Neural crest cell (in vitro differentiated cells): ENCODE data around the gene WBP4. TPM values are rescaled to one million over a fixed set of nuclear protein-coding genes. Genes with fewer than 3 reads are reported as not detected.
"Not testable (repeated sequence)": the region's sequence is repeated elsewhere in the genome, so short reads cannot be mapped to it uniquely, and the experiment has no call there.

ENCODE experiments used
- DNase-seq: peaks from one replicate; pipeline ENCODE4 v3.0.0; 2021; ENCODE audit warnings: low read depth, mixed read lengths, low spot score
- H3K27ac Mint-ChIP-seq: one replicate; pipeline ENCODE4 v1.8.0; 2021; ENCODE audit warnings: mild to moderate bottlenecking, mixed read lengths; ENCODE audit not compliant: unreplicated experiment
- H3K27me3 Mint-ChIP-seq: 2 replicates; pipeline ENCODE4 v1.8.0; 2021; ENCODE audit warnings: low read depth, mild to moderate bottlenecking, mixed read lengths
- H3K36me3 Mint-ChIP-seq: 2 replicates; pipeline ENCODE4 v1.8.0; 2021; ENCODE audit warnings: low read depth, mild to moderate bottlenecking, mixed read lengths
- H3K4me1 Mint-ChIP-seq: 2 replicates; pipeline ENCODE4 v1.8.0; 2021; ENCODE audit warnings: mixed read lengths
- H3K4me3 Mint-ChIP-seq: one replicate; pipeline ENCODE4 v1.8.0; 2021; ENCODE audit warnings: mild to moderate bottlenecking, mixed read lengths
- H3K9me3 Mint-ChIP-seq: 2 replicates; pipeline ENCODE4 v1.8.0; 2021; ENCODE audit warnings: mixed read lengths
- microRNA-seq: library from miRNA; unstranded; fragments of <30 nt; microRNA quantifications from one replicate; pipeline ENCODE4, GENCODE V29; 2020
- total RNA-seq: library from RNA; stranded (reverse); gene quantifications from 2 replicates; pipeline ENCODE4 v1.2.1, GENCODE V29; 2021
- TF ChIP-seq, protein P1 (sequence below): fragments of 200-600 bp; sonication (generic); conservative IDR thresholded peaks from 2 replicates; pipeline ENCODE4 v1.5.0; 2021; ENCODE audit warnings: antibody characterized with exemption, mild to moderate bottlenecking

The WBP4 gene
- total RNA-seq, 1 donor from 2014 or later, result 8.7 TPM

DNA sequence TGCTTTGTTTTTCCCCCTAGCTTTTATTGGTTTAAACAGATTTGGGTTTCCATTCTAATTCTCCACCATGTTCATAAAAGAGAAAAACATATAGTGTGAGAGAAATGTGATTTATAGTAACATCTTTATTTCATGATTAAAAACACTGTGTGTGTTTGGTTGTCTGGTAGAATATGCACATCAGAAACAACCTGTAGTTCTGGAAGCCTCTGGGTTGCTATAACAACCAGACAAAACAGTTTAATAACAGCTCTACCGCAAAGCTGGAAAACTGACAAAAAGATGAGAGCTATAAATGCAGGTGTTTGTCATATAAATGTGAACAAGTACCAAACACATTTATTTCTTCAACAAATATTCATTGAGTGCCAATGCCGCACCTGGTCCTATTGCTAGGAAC lies 61.5 kb downstream of the WBP4 start:
- no peak overlapping the region for H3K27ac Mint-ChIP-seq
- H3K36me3 Mint-ChIP-seq, result peaks cover 8% of the 10 kb centered on the region
- no peaks in the 10 kb centered on the region for H3K9me3 Mint-ChIP-seq
- no peaks in the 10 kb centered on the region for H3K27me3 Mint-ChIP-seq
- TF ChIP-seq, protein P1, sequence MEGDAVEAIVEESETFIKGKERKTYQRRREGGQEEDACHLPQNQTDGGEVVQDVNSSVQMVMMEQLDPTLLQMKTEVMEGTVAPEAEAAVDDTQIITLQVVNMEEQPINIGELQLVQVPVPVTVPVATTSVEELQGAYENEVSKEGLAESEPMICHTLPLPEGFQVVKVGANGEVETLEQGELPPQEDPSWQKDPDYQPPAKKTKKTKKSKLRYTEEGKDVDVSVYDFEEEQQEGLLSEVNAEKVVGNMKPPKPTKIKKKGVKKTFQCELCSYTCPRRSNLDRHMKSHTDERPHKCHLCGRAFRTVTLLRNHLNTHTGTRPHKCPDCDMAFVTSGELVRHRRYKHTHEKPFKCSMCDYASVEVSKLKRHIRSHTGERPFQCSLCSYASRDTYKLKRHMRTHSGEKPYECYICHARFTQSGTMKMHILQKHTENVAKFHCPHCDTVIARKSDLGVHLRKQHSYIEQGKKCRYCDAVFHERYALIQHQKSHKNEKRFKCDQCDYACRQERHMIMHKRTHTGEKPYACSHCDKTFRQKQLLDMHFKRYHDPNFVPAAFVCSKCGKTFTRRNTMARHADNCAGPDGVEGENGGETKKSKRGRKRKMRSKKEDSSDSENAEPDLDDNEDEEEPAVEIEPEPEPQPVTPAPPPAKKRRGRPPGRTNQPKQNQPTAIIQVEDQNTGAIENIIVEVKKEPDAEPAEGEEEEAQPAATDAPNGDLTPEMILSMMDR, result no peak
- no peak for DNase-seq
- no peak overlapping the region for H3K4me3 Mint-ChIP-seq
- H3K4me1 Mint-ChIP-seq, result peaks cover under 1% of the 10 kb centered on the region

DNA sequence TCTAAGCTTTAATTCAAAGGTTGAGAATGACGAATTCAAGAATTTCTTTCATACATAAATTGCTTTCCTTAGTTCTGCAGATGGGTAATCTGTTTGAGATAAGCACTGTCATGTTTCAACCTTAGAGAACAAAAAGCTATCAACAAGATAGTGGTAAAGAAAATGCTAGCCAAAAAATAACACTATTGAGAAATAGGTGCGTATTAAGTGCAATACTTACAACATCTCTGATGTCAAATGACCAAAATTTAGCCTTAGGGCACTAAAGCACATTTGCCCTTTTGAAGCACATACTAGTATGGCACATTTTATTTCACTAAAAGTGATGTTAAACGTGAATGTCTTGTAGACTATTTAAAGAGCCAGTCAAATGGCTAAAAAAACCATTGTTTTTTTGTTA lies 66.4 kb downstream of the WBP4 start:
- TF ChIP-seq, protein P1, result no peak
- Mint-ChIP-seq H3K27me3 (no peaks in the 10 kb centered on the region), H3K4me3 (no peak overlapping the region), H3K4me1 (peaks cover 34% of the 10 kb centered on the region), H3K27ac (no peak overlapping the region), H3K36me3 (peaks cover 21% of the 10 kb centered on the region), H3K9me3 (no peaks in the 10 kb centered on the region)
- DNase-seq, result no peak

DNA sequence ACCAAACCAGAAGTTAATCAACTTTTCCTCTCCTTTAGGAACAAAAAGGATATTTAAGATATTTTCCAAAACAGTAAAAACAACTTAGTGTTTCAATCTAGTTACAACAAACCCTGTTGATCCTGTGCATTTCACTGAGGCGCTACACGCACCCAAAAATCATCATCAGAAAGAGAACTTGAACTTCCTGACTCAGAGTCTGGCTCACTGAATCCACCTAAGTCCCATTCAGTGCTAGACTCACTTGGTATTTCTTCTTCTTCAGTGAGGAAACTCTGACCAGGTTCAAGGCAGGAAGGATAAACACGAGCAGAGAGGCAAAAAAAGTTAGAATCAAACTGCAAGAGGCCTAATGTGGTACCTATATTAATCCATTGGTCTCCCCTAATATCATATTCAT lies 69.0 kb downstream of the WBP4 start:
- Mint-ChIP-seq H3K4me1 (peaks cover 48% of the 10 kb centered on the region), H3K9me3 (no peaks in the 10 kb centered on the region), H3K36me3 (peaks cover 16% of the 10 kb centered on the region), H3K27ac (no peak overlapping the region), H3K4me3 (peak overlapping the region; percentile 99), H3K27me3 (no peaks in the 10 kb centered on the region)
- TF ChIP-seq, protein P1, result no peak
- DNase-seq, result no peak

DNA sequence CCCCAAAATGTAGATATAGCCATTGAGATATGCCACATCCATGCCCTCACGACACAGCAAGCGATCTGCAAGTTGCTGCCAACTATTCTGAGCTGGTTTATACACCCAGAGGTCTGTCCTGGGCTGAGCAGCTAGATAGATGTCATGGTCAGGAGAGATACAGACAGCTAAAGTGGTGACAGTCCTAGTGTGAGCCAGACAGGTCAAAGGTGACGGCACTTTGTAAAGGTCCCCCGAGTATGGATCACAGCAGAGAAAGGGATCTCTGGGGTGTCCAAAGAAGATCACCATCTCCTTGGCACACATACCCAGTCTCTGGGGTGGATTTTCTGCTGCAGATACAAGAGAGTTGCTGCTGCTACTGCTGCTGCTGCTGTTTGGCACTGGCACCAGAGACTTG lies 69.9 kb downstream of the WBP4 start:
- H3K9me3 Mint-ChIP-seq, H3K27me3 Mint-ChIP-seq, DNase-seq: not testable (repeated sequence)

DNA sequence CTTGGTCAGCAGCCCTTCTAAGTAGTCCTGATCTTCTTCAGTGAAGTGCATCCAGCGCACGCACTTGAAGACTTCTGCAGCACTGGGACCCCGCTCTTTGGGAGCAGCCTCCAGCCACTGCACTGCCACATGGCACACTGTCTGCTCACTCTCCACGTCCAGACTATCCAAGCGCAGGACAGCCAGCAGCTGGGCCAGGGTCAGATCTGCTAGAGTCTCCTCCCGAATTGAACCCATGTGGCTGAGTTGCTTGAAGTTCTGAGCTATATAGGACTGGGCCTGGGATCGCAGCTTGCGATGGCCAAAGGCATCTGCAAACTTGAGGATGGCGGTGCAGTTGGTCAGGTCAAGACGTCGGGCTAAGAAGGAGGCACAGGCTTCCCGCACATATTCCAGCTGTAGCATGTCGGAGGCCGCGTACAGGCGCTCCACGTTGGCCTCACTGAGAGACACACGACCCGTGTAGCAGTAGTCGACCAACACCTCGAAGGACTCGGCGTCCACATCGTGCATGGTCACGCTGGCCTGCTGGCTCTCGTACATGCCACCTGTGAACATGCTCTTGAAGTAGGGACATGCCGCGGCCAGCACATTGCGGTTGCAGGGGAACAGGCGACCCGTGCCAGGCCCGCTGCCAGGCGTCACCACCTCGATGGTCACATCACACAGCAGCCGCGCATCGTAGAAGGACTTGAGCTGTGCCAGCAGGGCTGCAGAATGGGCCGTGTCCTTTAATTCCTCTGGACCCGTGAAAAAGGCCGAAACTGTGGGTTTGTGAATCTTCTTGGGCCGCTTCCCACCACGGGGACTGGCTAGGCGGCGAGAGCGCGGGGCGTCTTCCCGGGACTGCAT lies 70.6 kb downstream of the WBP4 start:
- Mint-ChIP-seq H3K36me3 (peaks cover 13% of the 10 kb centered on the region), H3K4me1 (peaks cover 48% of the 10 kb centered on the region), H3K4me3 (peak overlapping the region; percentile 99), H3K27ac (peak overlapping the region; percentile 98)
- not testable (repeated sequence) for H3K9me3 Mint-ChIP-seq, DNase-seq, H3K27me3 Mint-ChIP-seq

More for the DNA sequence above, 69.9 kb downstream of the WBP4 start:
- not testable (repeated sequence) for H3K27ac Mint-ChIP-seq
- H3K4me3 Mint-ChIP-seq, result peak overlapping the region; percentile 99
- peaks cover 16% of the 10 kb centered on the region for H3K36me3 Mint-ChIP-seq
- H3K4me1 Mint-ChIP-seq, result peaks cover 48% of the 10 kb centered on the region

DNA sequence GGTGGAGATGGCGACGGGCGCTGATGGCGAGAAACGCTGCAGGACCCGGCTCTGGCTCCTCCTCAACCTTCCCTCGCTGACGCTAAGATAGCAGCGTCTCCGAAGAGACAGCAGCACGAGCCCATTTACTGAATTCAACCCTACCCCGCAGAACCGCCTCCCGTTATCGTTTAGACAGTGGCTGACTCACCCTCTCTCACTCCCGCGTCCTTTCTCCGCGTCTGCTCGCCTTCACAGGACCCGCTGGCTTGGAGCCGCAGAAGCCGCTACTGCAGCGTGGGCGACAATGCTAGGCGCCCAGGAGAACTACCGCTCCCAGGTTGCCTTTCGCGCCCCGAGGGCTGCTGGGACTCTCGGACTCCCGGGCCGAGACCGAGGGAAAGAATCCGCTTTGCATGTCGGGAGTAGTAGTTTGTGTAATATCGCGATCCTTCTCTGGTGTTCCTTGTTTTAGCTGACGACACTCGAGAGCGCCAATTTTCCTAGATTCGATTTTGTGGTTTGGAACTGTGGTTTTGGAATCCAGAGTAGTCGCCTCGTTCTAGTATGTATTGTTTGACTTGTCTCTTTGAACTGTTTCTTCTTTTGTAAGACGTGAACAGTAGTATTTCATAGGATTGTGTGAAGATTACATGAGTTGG lies 71.3 kb downstream of the WBP4 start, which contains the start of gene KBTBD6:
Gene KBTBD6, minus strand, starts transcription at position 291 of the 641 bp plus-strand sequence. CDS start 291 bp downstream, outside the sequence.
- Mint-ChIP-seq H3K4me3 (peak within 1 kb of the TSS; percentile 99), H3K9me3 (no peaks in the 10 kb centered on the region), H3K36me3 (peaks cover 13% of the 10 kb centered on the region), H3K27me3 (no peaks in the 10 kb centered on the region), H3K4me1 (peaks cover 48% of the 10 kb centered on the region), H3K27ac (peak within 1 kb of the TSS; percentile 98)
- TF ChIP-seq, protein P1, result no peak
- DNase-seq, result peak; percentile 87

Small RNA genes lying within 50 kb of the gene (microRNA-seq; reads per million reads assigned to microRNA genes)
- not detected for gene MIR3168

Other genes starting within 250 kb of the WBP4 start
- 18.0 and 19.2 TPM in 2 replicates for gene ELF1, start 42.2 kb upstream of the WBP4 start, total RNA-seq
- gene KBTBD6, start 71.3 kb downstream of the WBP4 start, total RNA-seq, result 20.9 and 22.0 TPM in 2 replicates
- gene KBTBD7, start 133.1 kb downstream of the WBP4 start, total RNA-seq, result 14.3 and 14.7 TPM in 2 replicates
- gene MTRF1, start 202.1 kb downstream of the WBP4 start, total RNA-seq, result 16.1 and 17.2 TPM in 2 replicates
- gene NAA16, start 249.8 kb downstream of the WBP4 start, total RNA-seq, result 43.0 and 51.9 TPM in 2 replicates